ENCODE results near the gene SMARCD3.

Gene SMARCD3

GRCh38 chr7:151272405-151272804, 23.9 kb upstream of the SMARCD3 start:
- ATAC-seq, result no peak

- no peak for ATAC-seq
Observed at GRCh38 chr7:151271699-151272355, 23.3 kb upstream of the SMARCD3 start.

GRCh38 chr7:151269511-151269910, 21.0 kb upstream of the SMARCD3 start:
- ATAC-seq, result no peak

- no peak for ATAC-seq
Observed at GRCh38 chr7:151265351-151265931, 16.9 kb upstream of the SMARCD3 start.

- ATAC-seq, result no peak
Observed at GRCh38 chr7:151264615-151265014, 16.1 kb upstream of the SMARCD3 start.

- no peak for ATAC-seq
Observed at GRCh38 chr7:151261529-151261928, 13.0 kb upstream of the SMARCD3 start.

- no peak for ATAC-seq
Observed at GRCh38 chr7:151260883-151261282, 12.4 kb upstream of the SMARCD3 start.

GRCh38 chr7:151260471-151260870, 12.0 kb upstream of the SMARCD3 start:
- no peak for ATAC-seq

- no peak for ATAC-seq
Observed at GRCh38 chr7:151257990-151258389, 9.5 kb upstream of the SMARCD3 start.

- no peak for ATAC-seq
Observed at GRCh38 chr7:151256410-151257045, 8.0 kb upstream of the SMARCD3 start.

- no peak for ATAC-seq
Observed at GRCh38 chr7:151255390-151255789, 6.9 kb upstream of the SMARCD3 start.

- no peak for ATAC-seq
Observed at GRCh38 chr7:151254851-151255250, 6.4 kb upstream of the SMARCD3 start.

- ATAC-seq, result no peak
Observed at GRCh38 chr7:151254316-151254715, 5.8 kb upstream of the SMARCD3 start.

- ATAC-seq, result no peak
Observed at GRCh38 chr7:151252961-151253711, 4.6 kb upstream of the SMARCD3 start.

GRCh38 chr7:151252561-151252835, 4.0 kb upstream of the SMARCD3 start:
- no peak for ATAC-seq

GRCh38 chr7:151251689-151252560, 3.4 kb upstream of the SMARCD3 start:
- no peak for ATAC-seq

GRCh38 chr7:151251328-151251688, 2.8 kb upstream of the SMARCD3 start:
- no peak for ATAC-seq

- no peak for ATAC-seq
Observed at GRCh38 chr7:151250181-151251132, 2.0 kb upstream of the SMARCD3 start.

GRCh38 chr7:151249732-151250072, 1.2 kb upstream of the SMARCD3 start:
- no peak for ATAC-seq

- peak; percentile 41 to 44 for ATAC-seq
Observed at GRCh38 chr7:151249034-151249731, 689 bp upstream of the SMARCD3 start.
